Epidermal melanocyte (primary cell): Measurements from ENCODE around the gene IRF6.

Experiments used
- DNase-seq: peaks from one replicate; pipeline ENCODE4 v3.0.0; 2011; ENCODE audit warnings: low spot score; ENCODE audit not compliant: insufficient read length

IRF6 gene

GRCh38 chr1:209736490-209737117 is 69.3 kb downstream of the IRF6 start:
- no peak for DNase-seq
